HepG2 (cell line): Measurements from ENCODE around the gene SF3B6. TPM values are rescaled to one million over a fixed set of nuclear protein-coding genes. Genes with fewer than 3 reads are reported as not detected.

Source experiments
- CHD2 ChIP-seq: IDR thresholded peaks from 2 replicates; pipeline ENCODE4 v1.6.1; 2011; ENCODE audit warnings: low read depth, low read length, improper control_type of control experiment
- DNMT1 ChIP-seq: sonication (generic); formaldehyde crosslinking; IDR thresholded peaks from 2 replicates; pipeline ENCODE4 v1.5.1; 2020; ENCODE audit warnings: mild to moderate bottlenecking, missing genetic modification reagents
- HDAC2 ChIP-seq: sonication (generic); formaldehyde crosslinking; IDR thresholded peaks from 2 replicates; pipeline ENCODE4 v1.4.0; 2020; ENCODE audit warnings: missing genetic modification reagents
- HNF4G ChIP-seq, 2 experiments: sonication (generic) in 1 of 2; formaldehyde crosslinking in 1 of 2; IDR thresholded peaks; 2 replicates each; pipeline versions ENCODE4 v1.4.0 to v1.6.1; 2011 to 2020; ENCODE audit warnings: borderline replicate concordance in 2 of 2, low read depth in 2 of 2, mild to moderate bottlenecking in 2 of 2, low read length in 1 of 2, missing genetic modification reagents in 1 of 2, moderate library complexity in 1 of 2
- MAZ ChIP-seq, 2 experiments: sonication (generic) in 1 of 2; formaldehyde crosslinking in 1 of 2; IDR thresholded peaks; 2 replicates each; pipeline versions ENCODE4 v1.5.0 to v1.6.1; 2012 to 2020; ENCODE audit warnings: low read depth in 2 of 2, mild to moderate bottlenecking in 2 of 2, borderline replicate concordance in 1 of 2, improper control_type of control experiment in 1 of 2, low read length in 1 of 2, missing genetic modification reagents in 1 of 2, moderate library complexity in 1 of 2
- SP2 ChIP-seq: sonication (generic); formaldehyde crosslinking; IDR thresholded peaks from 2 replicates; pipeline ENCODE4 v1.5.1; 2020; ENCODE audit warnings: mild to moderate bottlenecking, missing genetic modification reagents
- SP4 ChIP-seq: sonication (generic); formaldehyde crosslinking; IDR thresholded peaks from 2 replicates; pipeline ENCODE4 v1.8.1; 2023; ENCODE audit warnings: mild to moderate bottlenecking, missing genetic modification reagents
- ZNF282 ChIP-seq: fragments of 450-650 bp; IDR thresholded peaks from 2 replicates; pipeline ENCODE4 v1.6.1; 2018; ENCODE audit not compliant: partially characterized antibody
- ZNF503 ChIP-seq: sonication (generic); formaldehyde crosslinking; IDR thresholded peaks from 2 replicates; pipeline ENCODE4 v1.4.0; 2020; ENCODE audit warnings: missing genetic modification reagents
- ZNF709 ChIP-seq: sonication (generic); formaldehyde crosslinking; IDR thresholded peaks from 2 replicates; pipeline ENCODE4 v1.5.0; 2020; ENCODE audit warnings: mild to moderate bottlenecking, missing genetic modification reagents
- ZNF75D ChIP-seq: sonication (generic); formaldehyde crosslinking; IDR thresholded peaks from 2 replicates; pipeline ENCODE4 v1.8.1; 2023; ENCODE audit warnings: missing genetic modification reagents, mild to moderate bottlenecking, borderline replicate concordance
- ZNF776 ChIP-seq: sonication (generic); formaldehyde crosslinking; IDR thresholded peaks from 2 replicates; pipeline ENCODE4 v1.4.0; 2020; ENCODE audit warnings: mild to moderate bottlenecking, missing genetic modification reagents
- ZSCAN21 ChIP-seq: sonication (generic); formaldehyde crosslinking; IDR thresholded peaks from 2 replicates; pipeline ENCODE4 v1.8.0; 2022; ENCODE audit warnings: mild to moderate bottlenecking, missing genetic modification reagents, moderate library complexity, borderline replicate concordance
- polyA plus RNA-seq, 8 experiments: library from polyadenylated mRNA; depleted of rRNA in 3 of 8; stranded (reverse) in 7 of 8; unstranded in 1 of 8; fragments of >200 nt; fragmentation: Illumina TruSeq in 4 of 8; extraction: Trizol in 4 of 8; gene quantifications; 2 replicates each; pipeline versions ENCODE4 v1.2.1 to v1.2.3, GENCODE V29; 2011 to 2016; ENCODE audit warnings: low read depth in 4 of 8, missing spikeins in 1 of 8, mixed read lengths in 1 of 8; ENCODE audit not compliant: insufficient read depth in 1 of 8
- total RNA-seq, 5 experiments: library from RNA; depleted of rRNA; stranded (reverse); fragments of >200 nt; fragmentation: Illumina TruSeq; extraction: Trizol; gene quantifications; 2 replicates each; pipeline ENCODE4 v1.2.3, GENCODE V29; 2016; ENCODE audit warnings: low read depth in 1 of 5
- TF ChIP-seq, protein P1 (sequence below): sonication (generic); formaldehyde crosslinking; IDR thresholded peaks from 2 replicates; pipeline ENCODE4 v1.9.0; 2022; ENCODE audit warnings: low read depth, missing genetic modification reagents
- TF ChIP-seq, protein P2 (sequence below): sonication (generic); formaldehyde crosslinking; IDR thresholded peaks from 2 replicates; pipeline ENCODE4 v1.4.0; 2020; ENCODE audit warnings: mild to moderate bottlenecking, missing genetic modification reagents
- TF ChIP-seq, protein P3 (sequence below): IDR thresholded peaks from 2 replicates; pipeline ENCODE4 v1.6.1; 2016; ENCODE audit warnings: missing biosample characterization, missing genetic modification reagents, low read depth
- TF ChIP-seq, protein P4 (sequence below): sonication (generic); formaldehyde crosslinking; IDR thresholded peaks from 2 replicates; pipeline ENCODE4 v1.4.0; 2020; ENCODE audit warnings: missing genetic modification reagents

The SF3B6 gene
- total and polyA plus RNA-seq, 2 of the 13 experiments (the other 11 are each of a cell fraction or from before 2014, with no cell fraction given): 177 to 182 TPM

GRCh38 chr2:24021122-24021998 is 54.8 kb downstream of the SF3B6 start (continued):
- TF ChIP-seq, protein P1, sequence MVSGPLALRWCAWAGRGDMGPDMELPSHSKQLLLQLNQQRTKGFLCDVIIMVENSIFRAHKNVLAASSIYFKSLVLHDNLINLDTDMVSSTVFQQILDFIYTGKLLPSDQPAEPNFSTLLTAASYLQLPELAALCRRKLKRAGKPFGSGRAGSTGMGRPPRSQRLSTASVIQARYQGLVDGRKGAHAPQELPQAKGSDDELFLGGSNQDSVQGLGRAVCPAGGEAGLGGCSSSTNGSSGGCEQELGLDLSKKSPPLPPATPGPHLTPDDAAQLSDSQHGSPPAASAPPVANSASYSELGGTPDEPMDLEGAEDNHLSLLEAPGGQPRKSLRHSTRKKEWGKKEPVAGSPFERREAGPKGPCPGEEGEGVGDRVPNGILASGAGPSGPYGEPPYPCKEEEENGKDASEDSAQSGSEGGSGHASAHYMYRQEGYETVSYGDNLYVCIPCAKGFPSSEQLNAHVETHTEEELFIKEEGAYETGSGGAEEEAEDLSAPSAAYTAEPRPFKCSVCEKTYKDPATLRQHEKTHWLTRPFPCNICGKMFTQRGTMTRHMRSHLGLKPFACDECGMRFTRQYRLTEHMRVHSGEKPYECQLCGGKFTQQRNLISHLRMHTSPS (CRISPR knock-in tag): no peak
- TF ChIP-seq SP4 (peak; percentile 54; the same call in 1 of the 2 replicates), ZSCAN21 (CRISPR knock-in tag) (no peak), ZNF282 (no peak), HNF4G (IDR thresholded peaks at IDR 0.05; ENCODE audit: borderline replicate concordance, low read depth, low read length) (no peak), HNF4G (CRISPR knock-in tag; IDR thresholded peaks at IDR 0.05; ENCODE audit: borderline replicate concordance, low read depth) (no peak), CHD2 (no peak), SP2 (CRISPR knock-in tag) (peak; percentile 32; the same call in 1 of the 2 replicates), MAZ (IDR thresholded peaks at IDR 0.05; ENCODE audit: borderline replicate concordance, low read depth, low read length) (0 out of 2 replicates have a peak, but pooled peaks have one; percentile 39), MAZ (CRISPR knock-in tag; IDR thresholded peaks at IDR 0.05; ENCODE audit: low read depth) (peak; percentile 82), DNMT1 (CRISPR knock-in tag) (0 out of 2 replicates have a peak, but pooled peaks have one; percentile 21), ZNF776 (CRISPR knock-in tag) (no peak), ZNF75D (CRISPR knock-in tag) (no peak), HDAC2 (CRISPR knock-in tag) (peak; percentile 19; the same call in 1 of the 2 replicates), ZNF709 (CRISPR knock-in tag) (no peak), ZNF503 (CRISPR knock-in tag) (no peak)
- TF ChIP-seq, protein P2, sequence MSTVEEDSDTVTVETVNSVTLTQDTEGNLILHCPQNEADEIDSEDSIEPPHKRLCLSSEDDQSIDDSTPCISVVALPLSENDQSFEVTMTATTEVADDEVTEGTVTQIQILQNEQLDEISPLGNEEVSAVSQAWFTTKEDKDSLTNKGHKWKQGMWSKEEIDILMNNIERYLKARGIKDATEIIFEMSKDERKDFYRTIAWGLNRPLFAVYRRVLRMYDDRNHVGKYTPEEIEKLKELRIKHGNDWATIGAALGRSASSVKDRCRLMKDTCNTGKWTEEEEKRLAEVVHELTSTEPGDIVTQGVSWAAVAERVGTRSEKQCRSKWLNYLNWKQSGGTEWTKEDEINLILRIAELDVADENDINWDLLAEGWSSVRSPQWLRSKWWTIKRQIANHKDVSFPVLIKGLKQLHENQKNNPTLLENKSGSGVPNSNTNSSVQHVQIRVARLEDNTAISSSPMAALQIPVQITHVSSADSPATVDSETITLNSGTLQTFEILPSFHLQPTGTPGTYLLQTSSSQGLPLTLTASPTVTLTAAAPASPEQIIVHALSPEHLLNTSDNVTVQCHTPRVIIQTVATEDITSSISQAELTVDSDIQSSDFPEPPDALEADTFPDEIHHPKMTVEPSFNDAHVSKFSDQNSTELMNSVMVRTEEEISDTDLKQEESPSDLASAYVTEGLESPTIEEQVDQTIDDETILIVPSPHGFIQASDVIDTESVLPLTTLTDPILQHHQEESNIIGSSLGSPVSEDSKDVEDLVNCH (CRISPR knock-in tag): no peak
- TF ChIP-seq, protein P3, sequence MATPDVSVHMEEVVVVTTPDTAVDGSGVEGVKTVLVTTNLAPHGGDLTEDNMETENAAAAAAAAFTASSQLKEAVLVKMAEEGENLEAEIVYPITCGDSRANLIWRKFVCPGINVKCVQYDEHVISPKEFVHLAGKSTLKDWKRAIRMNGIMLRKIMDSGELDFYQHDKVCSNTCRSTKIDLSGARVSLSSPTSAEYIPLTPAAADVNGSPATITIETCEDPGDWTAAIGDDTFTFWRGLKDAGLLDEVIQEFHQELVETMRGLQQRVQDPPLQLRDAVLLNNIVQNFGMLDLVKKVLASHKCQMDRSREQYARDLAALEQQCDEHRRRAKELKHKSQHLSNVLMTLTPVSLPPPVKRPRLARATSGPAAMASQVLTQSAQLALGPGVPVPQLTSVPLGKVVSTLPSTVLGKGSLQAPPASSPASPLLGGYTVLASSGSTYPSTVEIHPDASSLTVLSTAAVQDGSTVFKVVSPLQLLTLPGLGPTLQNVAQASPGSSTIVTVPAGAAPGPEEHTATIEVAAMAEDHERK: no peak
- TF ChIP-seq, protein P4, sequence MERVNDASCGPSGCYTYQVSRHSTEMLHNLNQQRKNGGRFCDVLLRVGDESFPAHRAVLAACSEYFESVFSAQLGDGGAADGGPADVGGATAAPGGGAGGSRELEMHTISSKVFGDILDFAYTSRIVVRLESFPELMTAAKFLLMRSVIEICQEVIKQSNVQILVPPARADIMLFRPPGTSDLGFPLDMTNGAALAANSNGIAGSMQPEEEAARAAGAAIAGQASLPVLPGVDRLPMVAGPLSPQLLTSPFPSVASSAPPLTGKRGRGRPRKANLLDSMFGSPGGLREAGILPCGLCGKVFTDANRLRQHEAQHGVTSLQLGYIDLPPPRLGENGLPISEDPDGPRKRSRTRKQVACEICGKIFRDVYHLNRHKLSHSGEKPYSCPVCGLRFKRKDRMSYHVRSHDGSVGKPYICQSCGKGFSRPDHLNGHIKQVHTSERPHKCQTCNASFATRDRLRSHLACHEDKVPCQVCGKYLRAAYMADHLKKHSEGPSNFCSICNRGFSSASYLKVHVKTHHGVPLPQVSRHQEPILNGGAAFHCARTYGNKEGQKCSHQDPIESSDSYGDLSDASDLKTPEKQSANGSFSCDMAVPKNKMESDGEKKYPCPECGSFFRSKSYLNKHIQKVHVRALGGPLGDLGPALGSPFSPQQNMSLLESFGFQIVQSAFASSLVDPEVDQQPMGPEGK (CRISPR knock-in tag): peak; percentile 32; the same call in 1 of the 2 replicates
